WTC11 (cell line): ENCODE results near the gene TEC. TPM values are rescaled to one million over a fixed set of nuclear protein-coding genes. Genes with fewer than 3 reads are reported as not detected.

ENCODE experiments used
- ATAC-seq: fragments of 200-7000 bp; cut with Tn5 transposase; 2 replicates; pipeline ENCODE4 v1.10.0; 2021; ENCODE audit warnings: mild to moderate bottlenecking, moderate library complexity
- CTCF ChIA-PET: fragments of 300-600 bp; sonication (Branson Sonifier 250); formaldehyde crosslinking; loops from one replicate; lab custom pipeline; 2021; ENCODE audit warnings: antibody characterized with exemption; lab: Charles Lee
- POLR2A ChIA-PET: fragments of 350-600 bp; sonication (Branson Sonifier 250); formaldehyde crosslinking; loops from one replicate; lab custom pipeline; 2021; ENCODE audit warnings: antibody characterized with exemption; lab: Charles Lee
- DNase-seq: peaks from one replicate; pipeline ENCODE4 v3.0.0; 2021; ENCODE audit warnings: low spot score
- H3K27ac Mint-ChIP-seq: 2 replicates; pipeline ENCODE4 v1.8.0; 2021; ENCODE audit warnings: mixed read lengths
- H3K27me3 Mint-ChIP-seq: 2 replicates; pipeline ENCODE4 v1.8.0; 2021; ENCODE audit warnings: low read depth, mild to moderate bottlenecking, moderate library complexity, mixed read lengths
- H3K36me3 Mint-ChIP-seq: 2 replicates; pipeline ENCODE4 v1.8.0; 2021; ENCODE audit warnings: mixed read lengths
- H3K4me1 Mint-ChIP-seq: 2 replicates; pipeline ENCODE4 v1.8.0; 2022; ENCODE audit warnings: mixed read lengths
- H3K4me3 Mint-ChIP-seq: 2 replicates; pipeline ENCODE4 v1.8.0; 2021; ENCODE audit warnings: mild to moderate bottlenecking, moderate library complexity, mixed read lengths
- H3K9me3 Mint-ChIP-seq: 2 replicates; pipeline ENCODE4 v1.8.0; 2021; ENCODE audit warnings: mixed read lengths
- ARID4B ChIP-seq: sonication (generic); formaldehyde crosslinking; IDR thresholded peaks from 2 replicates; pipeline ENCODE4 v1.8.0; 2023; ENCODE audit warnings: missing genetic modification reagents, mild to moderate bottlenecking, borderline replicate concordance
- ATF1 ChIP-seq: sonication (generic); formaldehyde crosslinking; IDR thresholded peaks from 2 replicates; pipeline ENCODE4 v1.8.1; 2023; ENCODE audit warnings: mild to moderate bottlenecking, moderate library complexity, missing genetic modification reagents
- CREB1 ChIP-seq: sonication (generic); formaldehyde crosslinking; IDR thresholded peaks from 2 replicates; pipeline ENCODE4 v1.8.0; 2023; ENCODE audit warnings: mild to moderate bottlenecking, missing genetic modification reagents
- CTCF ChIP-seq: fragments of 200-600 bp; IDR thresholded peaks from 2 replicates; pipeline ENCODE4 v1.8.0; 2022; ENCODE audit warnings: antibody characterized with exemption
- E2F1 ChIP-seq: sonication (generic); formaldehyde crosslinking; IDR thresholded peaks from 2 replicates; pipeline ENCODE4 v1.8.0; 2022; ENCODE audit warnings: mild to moderate bottlenecking, missing genetic modification reagents
- ELF4 ChIP-seq: sonication (generic); formaldehyde crosslinking; IDR thresholded peaks from 2 replicates; pipeline ENCODE4 v1.8.1; 2022; ENCODE audit warnings: low read depth, mild to moderate bottlenecking, moderate library complexity, missing genetic modification reagents
- IRF1 ChIP-seq: sonication (generic); formaldehyde crosslinking; IDR thresholded peaks from 2 replicates; pipeline ENCODE4 v1.8.0; 2023; ENCODE audit warnings: missing genetic modification reagents
- JUN ChIP-seq: sonication (generic); formaldehyde crosslinking; IDR thresholded peaks from 2 replicates; pipeline ENCODE4 v1.8.0; 2023; ENCODE audit warnings: mild to moderate bottlenecking, missing genetic modification reagents
- KAT7 ChIP-seq: sonication (generic); formaldehyde crosslinking; IDR thresholded peaks from 2 replicates; pipeline ENCODE4 v1.8.1; 2023; ENCODE audit warnings: missing genetic modification reagents, mild to moderate bottlenecking, borderline replicate concordance
- NFATC4 ChIP-seq: fragments of 250-450 bp; sonication (Bioruptor Pico); IDR thresholded peaks from 2 replicates; pipeline ENCODE4 v1.9.0; 2021; ENCODE audit warnings: mild to moderate bottlenecking
- RELA ChIP-seq: sonication (generic); formaldehyde crosslinking; IDR thresholded peaks from 2 replicates; pipeline ENCODE4 v1.8.1; 2022; ENCODE audit warnings: missing genetic modification reagents, mild to moderate bottlenecking, borderline replicate concordance
- SMAD4 ChIP-seq: sonication (generic); formaldehyde crosslinking; IDR thresholded peaks from 2 replicates; pipeline ENCODE4 v1.8.0; 2022; ENCODE audit warnings: mild to moderate bottlenecking, missing genetic modification reagents
- SOX15 ChIP-seq: fragments of 250-450 bp; sonication (Bioruptor Pico); IDR thresholded peaks from 2 replicates; pipeline ENCODE4 v1.9.0; 2021; ENCODE audit warnings: mild to moderate bottlenecking
- TEAD4 ChIP-seq: sonication (generic); formaldehyde crosslinking; IDR thresholded peaks from 2 replicates; pipeline ENCODE4 v1.8.0; 2022; ENCODE audit warnings: mild to moderate bottlenecking, missing genetic modification reagents
- ZNF263 ChIP-seq: sonication (generic); formaldehyde crosslinking; IDR thresholded peaks from 2 replicates; pipeline ENCODE4 v1.8.1; 2022; ENCODE audit warnings: low read depth, mild to moderate bottlenecking, moderate library complexity, missing genetic modification reagents
- ZNF281 ChIP-seq: sonication (generic); formaldehyde crosslinking; IDR thresholded peaks from 2 replicates; pipeline ENCODE4 v1.8.0; 2023; ENCODE audit warnings: mild to moderate bottlenecking, missing genetic modification reagents
- ZNF396 ChIP-seq: fragments of 250-450 bp; sonication (Bioruptor Pico); IDR thresholded peaks from 2 replicates; pipeline ENCODE4 v1.8.0; 2021; ENCODE audit warnings: mild to moderate bottlenecking, moderate library complexity, borderline replicate concordance
- total RNA-seq: library from RNA; stranded (reverse); gene quantifications from 3 replicates; pipeline ENCODE4 v1.2.3, GENCODE V29; 2021

Gene TEC
- total RNA-seq, 1 experiment from 2014 or later = 8.8 TPM

- no peak for TF ChIP-seq CTCF
- TF ChIP-seq CREB1 = no peak
- no peak for TF ChIP-seq RELA
- TF ChIP-seq SMAD4 (CRISPR knock-in tag) = no peak
- TF ChIP-seq KAT7 (CRISPR knock-in tag) = no peak
- TF ChIP-seq ZNF396 (CRISPR knock-in tag) = no peak
- no peak for TF ChIP-seq ATF1 (CRISPR knock-in tag)
- no peak for TF ChIP-seq JUN (CRISPR knock-in tag)
- no peak for TF ChIP-seq NFATC4 (CRISPR knock-in tag)
- no peak for TF ChIP-seq SOX15 (CRISPR knock-in tag)
Observed at GRCh38 chr4:48138936-48139335, 130.7 kb downstream of the TEC start (continued).

- H3K27me3 Mint-ChIP-seq = no peaks in the 10 kb centered on the region
- H3K4me1 Mint-ChIP-seq = no peaks in the 10 kb centered on the region
- H3K27ac Mint-ChIP-seq = no peak overlapping the region
- ATAC-seq = no peak
- ChIA-PET POLR2A (no interaction called here), CTCF (interaction anchor here (0.6 to 3.1 kb wide), 2 partner anchors 11 to 13 kb away, joined by 3 to 16 read pairs; no protein-coding TSS in a partner anchor)
- H3K4me3 Mint-ChIP-seq = no peak overlapping the region
- no peak for DNase-seq
- TF ChIP-seq ELF4 (CRISPR knock-in tag) (no peak), E2F1 (CRISPR knock-in tag) (no peak), ZNF263 (CRISPR knock-in tag) (no peak), ARID4B (no peak), IRF1 (no peak), ZNF281 (no peak), ATF1 (CRISPR knock-in tag) (no peak), TEAD4 (CRISPR knock-in tag) (no peak), SOX15 (CRISPR knock-in tag) (no peak)
- H3K9me3 Mint-ChIP-seq = no peaks in the 10 kb centered on the region
- H3K36me3 Mint-ChIP-seq = peaks cover 52% of the 10 kb centered on the region
Observed at GRCh38 chr4:48138511-48138910, 131.1 kb downstream of the TEC start.
